ENCODE measurements around the gene PEMT.

DNA sequence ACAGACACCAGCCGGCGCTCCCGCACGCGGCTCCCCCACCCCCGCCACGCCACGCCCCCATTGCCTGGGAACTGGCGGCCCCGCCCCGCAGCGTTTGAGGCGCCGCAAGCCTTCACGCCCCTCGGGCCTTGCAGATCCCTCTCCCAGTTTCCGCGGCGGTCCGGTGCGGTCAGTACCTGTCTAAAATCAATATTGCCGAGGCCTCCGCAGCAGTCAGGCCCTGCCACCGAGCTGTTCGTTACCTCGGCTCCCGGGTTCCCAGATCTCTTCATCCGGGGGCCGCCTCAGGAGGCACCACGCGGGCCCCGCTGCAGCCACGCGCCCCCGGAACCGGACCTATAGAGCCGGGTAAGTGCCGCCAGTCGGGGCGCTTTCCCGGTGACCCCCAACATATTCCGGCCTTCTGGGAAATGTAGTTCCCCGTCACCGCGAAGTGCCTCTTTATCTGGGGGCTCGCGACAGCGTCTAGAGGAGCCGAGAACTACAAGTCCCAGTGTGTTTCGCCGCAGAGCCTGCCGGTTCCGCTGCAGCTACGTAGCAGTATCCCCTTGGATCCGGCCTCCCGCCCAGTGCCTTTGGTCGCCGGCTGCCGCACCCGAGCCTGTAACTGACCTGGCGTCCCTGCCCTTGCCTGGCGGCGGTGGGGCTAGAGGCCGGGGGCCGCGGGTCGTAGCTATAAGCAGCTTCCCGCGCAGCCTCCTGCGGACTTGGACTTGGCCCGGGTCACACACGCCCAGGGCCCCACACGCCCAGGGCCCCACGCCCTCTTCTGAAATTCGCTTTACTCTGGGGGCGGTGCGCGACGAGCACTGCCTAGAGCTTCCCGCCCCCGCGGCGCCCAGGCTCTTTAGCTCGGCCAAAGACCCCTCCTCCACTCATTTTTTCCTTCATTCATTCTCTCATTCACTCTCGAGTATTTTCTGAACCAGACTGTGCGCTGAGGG is at the start of gene PEMT:
- TF ChIP-seq, protein P1, sequence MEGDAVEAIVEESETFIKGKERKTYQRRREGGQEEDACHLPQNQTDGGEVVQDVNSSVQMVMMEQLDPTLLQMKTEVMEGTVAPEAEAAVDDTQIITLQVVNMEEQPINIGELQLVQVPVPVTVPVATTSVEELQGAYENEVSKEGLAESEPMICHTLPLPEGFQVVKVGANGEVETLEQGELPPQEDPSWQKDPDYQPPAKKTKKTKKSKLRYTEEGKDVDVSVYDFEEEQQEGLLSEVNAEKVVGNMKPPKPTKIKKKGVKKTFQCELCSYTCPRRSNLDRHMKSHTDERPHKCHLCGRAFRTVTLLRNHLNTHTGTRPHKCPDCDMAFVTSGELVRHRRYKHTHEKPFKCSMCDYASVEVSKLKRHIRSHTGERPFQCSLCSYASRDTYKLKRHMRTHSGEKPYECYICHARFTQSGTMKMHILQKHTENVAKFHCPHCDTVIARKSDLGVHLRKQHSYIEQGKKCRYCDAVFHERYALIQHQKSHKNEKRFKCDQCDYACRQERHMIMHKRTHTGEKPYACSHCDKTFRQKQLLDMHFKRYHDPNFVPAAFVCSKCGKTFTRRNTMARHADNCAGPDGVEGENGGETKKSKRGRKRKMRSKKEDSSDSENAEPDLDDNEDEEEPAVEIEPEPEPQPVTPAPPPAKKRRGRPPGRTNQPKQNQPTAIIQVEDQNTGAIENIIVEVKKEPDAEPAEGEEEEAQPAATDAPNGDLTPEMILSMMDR (IDR thresholded peaks at IDR 0.05), result no peak
- TF ChIP-seq, protein P2, sequence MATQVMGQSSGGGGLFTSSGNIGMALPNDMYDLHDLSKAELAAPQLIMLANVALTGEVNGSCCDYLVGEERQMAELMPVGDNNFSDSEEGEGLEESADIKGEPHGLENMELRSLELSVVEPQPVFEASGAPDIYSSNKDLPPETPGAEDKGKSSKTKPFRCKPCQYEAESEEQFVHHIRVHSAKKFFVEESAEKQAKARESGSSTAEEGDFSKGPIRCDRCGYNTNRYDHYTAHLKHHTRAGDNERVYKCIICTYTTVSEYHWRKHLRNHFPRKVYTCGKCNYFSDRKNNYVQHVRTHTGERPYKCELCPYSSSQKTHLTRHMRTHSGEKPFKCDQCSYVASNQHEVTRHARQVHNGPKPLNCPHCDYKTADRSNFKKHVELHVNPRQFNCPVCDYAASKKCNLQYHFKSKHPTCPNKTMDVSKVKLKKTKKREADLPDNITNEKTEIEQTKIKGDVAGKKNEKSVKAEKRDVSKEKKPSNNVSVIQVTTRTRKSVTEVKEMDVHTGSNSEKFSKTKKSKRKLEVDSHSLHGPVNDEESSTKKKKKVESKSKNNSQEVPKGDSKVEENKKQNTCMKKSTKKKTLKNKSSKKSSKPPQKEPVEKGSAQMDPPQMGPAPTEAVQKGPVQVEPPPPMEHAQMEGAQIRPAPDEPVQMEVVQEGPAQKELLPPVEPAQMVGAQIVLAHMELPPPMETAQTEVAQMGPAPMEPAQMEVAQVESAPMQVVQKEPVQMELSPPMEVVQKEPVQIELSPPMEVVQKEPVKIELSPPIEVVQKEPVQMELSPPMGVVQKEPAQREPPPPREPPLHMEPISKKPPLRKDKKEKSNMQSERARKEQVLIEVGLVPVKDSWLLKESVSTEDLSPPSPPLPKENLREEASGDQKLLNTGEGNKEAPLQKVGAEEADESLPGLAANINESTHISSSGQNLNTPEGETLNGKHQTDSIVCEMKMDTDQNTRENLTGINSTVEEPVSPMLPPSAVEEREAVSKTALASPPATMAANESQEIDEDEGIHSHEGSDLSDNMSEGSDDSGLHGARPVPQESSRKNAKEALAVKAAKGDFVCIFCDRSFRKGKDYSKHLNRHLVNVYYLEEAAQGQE (IDR thresholded peaks at IDR 0.05; ENCODE audit: insufficient read depth in 1 of 2, low read depth in 2 of 2, low read length in 1 of 2), result no peak

All from Panc1 (cell line).